Urothelium cell line (cell line): ENCODE measurements around the gene BPIFB1.

Experiments used
- DNase-seq: peaks from one replicate; pipeline ENCODE4 v3.0.0; 2011; ENCODE audit warnings: low spot score, mixed read lengths
- FAIRE-seq: peaks from 2 replicates; lab custom pipeline; 2011; peaks lifted over from hg19 to GRCh38; lab: Jason Lieb, UNC

The BPIFB1 gene

GRCh38 chr20:33282991-33283555, at the start of gene BPIFB1:
Gene BPIFB1, plus strand, starts transcription at chr20:33283214. Its CDS starts 2,860 bp downstream, at chr20:33286074.
- FAIRE-seq: no peak
- peak; percentile 44 for DNase-seq

- FAIRE-seq: peak; percentile 56
- DNase-seq: no peak
These were observed 49.0 kb upstream of the BPIFB1 start for GRCh38 chr20:33234050-33234449.

GRCh38 chr20:33235696-33236095, 47.3 kb upstream of the BPIFB1 start, which contains the start of gene BPIFA1:
Gene BPIFA1, plus strand, starts transcription at chr20:33235996. Its CDS starts 1,716 bp downstream, at chr20:33237712.
- no peak for DNase-seq
- no peak for FAIRE-seq

- no peak for FAIRE-seq
- DNase-seq: no peak
These were observed 46.7 kb upstream of the BPIFB1 start for GRCh38 chr20:33236351-33236750.

- DNase-seq (no peak), FAIRE-seq (no peak)
These were observed 45.0 kb upstream of the BPIFB1 start for GRCh38 chr20:33237989-33238388.

GRCh38 chr20:33239418-33239817, 43.6 kb upstream of the BPIFB1 start:
- FAIRE-seq: no peak

GRCh38 chr20:33239979-33240736, 42.9 kb upstream of the BPIFB1 start:
- no peak for DNase-seq
- no peak for FAIRE-seq

More at GRCh38 chr20:33239418-33239817, 43.6 kb upstream of the BPIFB1 start:
- no peak for DNase-seq

GRCh38 chr20:33240923-33241322, 42.1 kb upstream of the BPIFB1 start:
- DNase-seq (no peak), FAIRE-seq (no peak)

- DNase-seq (no peak), FAIRE-seq (peak; percentile 13)
These were observed 40.5 kb upstream of the BPIFB1 start for GRCh38 chr20:33242319-33243100.

GRCh38 chr20:33246077-33246476, 36.9 kb upstream of the BPIFB1 start:
- FAIRE-seq (no peak), DNase-seq (no peak)

GRCh38 chr20:33249456-33249855, 33.6 kb upstream of the BPIFB1 start:
- no peak for DNase-seq
- FAIRE-seq: no peak

GRCh38 chr20:33250666-33251065, 32.3 kb upstream of the BPIFB1 start:
- FAIRE-seq (no peak), DNase-seq (no peak)

- DNase-seq (no peak), FAIRE-seq (no peak)
These were observed 31.5 kb upstream of the BPIFB1 start for GRCh38 chr20:33251496-33251895.

- no peak for DNase-seq
- FAIRE-seq: no peak
These were observed 30.6 kb upstream of the BPIFB1 start for GRCh38 chr20:33252460-33252859.

- no peak for DNase-seq
- FAIRE-seq: no peak
These were observed 28.0 kb upstream of the BPIFB1 start for GRCh38 chr20:33255005-33255404.

GRCh38 chr20:33257237-33257636, 25.8 kb upstream of the BPIFB1 start:
- FAIRE-seq: no peak

GRCh38 chr20:33259371-33259770, 23.6 kb upstream of the BPIFB1 start:
- no peak for DNase-seq
- no peak for FAIRE-seq

More at GRCh38 chr20:33257237-33257636, 25.8 kb upstream of the BPIFB1 start:
- DNase-seq: no peak

- no peak for DNase-seq
- no peak for FAIRE-seq
These were observed 21.5 kb upstream of the BPIFB1 start for GRCh38 chr20:33261465-33261864.

- FAIRE-seq (peak; percentile 53), DNase-seq (no peak)
These were observed 20.4 kb upstream of the BPIFB1 start for GRCh38 chr20:33262658-33263065.

- no peak for FAIRE-seq
- DNase-seq: no peak
These were observed 19.2 kb upstream of the BPIFB1 start for GRCh38 chr20:33263784-33264183.

- FAIRE-seq (no peak), DNase-seq (no peak)
These were observed 15.3 kb upstream of the BPIFB1 start for GRCh38 chr20:33267701-33268100.
